Measurements from ENCODE around the gene SFTA2. TPM values are rescaled to one million over a fixed set of nuclear protein-coding genes. Genes with fewer than 3 reads are reported as not detected.

SFTA2 gene
- total RNA-seq, 4 donors from 2014 or later: 0.36 TPM; not detected in 3

DNA sequence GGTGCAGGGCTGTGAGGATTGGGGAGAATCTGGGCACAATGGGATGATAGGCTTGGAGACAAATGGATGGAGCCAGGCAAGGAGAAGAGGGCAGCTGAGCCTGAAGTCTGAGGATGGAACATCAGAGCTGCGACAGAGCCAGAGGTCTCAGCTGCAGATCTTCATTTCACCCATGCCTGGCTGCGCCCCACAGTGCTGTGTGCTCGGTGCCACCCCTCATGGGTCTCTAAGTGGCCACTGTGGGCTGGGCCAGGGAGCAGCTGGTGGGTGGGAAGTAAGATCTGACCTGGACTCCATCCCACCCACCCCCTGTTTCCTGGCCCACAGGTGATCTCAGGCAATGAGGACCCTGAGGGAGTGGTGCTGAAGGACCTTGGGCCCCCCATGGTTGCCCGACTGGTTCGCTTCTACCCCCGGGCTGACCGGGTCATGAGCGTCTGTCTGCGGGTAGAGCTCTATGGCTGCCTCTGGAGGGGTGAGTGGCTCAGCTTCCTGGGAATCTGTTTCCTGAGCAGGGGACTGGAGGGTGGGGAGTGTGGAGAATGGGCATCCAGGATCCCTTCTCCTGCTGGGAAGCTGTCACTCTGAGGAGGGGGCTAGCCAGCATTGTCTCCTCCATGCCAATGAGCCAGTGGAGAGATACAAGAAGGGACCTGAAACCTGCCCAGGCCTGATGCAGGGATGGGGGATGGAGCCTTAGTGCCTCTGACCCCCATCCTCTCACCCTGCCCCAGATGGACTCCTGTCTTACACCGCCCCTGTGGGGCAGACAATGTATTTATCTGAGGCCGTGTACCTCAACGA is 41.1 kb downstream of the SFTA2 start:
- 80 to 84% methylated on average over 6 to 12 of the region's 12 CpGs for WGBS, 2 donors
- intact Hi-C loops (cut with DNase I; ENCODE audit: low total_unique reads): no loop called here
- DNase-seq (ENCODE audit: low spot score in 2 of 2): peak in 1 of 2 donors; percentile 79
- H3K4me3 ChIP-seq (ENCODE audit: low read depth, poor library complexity, severe bottlenecking): no peak overlapping the region
- no peak for TF ChIP-seq POLR2A (IDR thresholded peaks at IDR 0.05)
- TF ChIP-seq, protein P1, sequence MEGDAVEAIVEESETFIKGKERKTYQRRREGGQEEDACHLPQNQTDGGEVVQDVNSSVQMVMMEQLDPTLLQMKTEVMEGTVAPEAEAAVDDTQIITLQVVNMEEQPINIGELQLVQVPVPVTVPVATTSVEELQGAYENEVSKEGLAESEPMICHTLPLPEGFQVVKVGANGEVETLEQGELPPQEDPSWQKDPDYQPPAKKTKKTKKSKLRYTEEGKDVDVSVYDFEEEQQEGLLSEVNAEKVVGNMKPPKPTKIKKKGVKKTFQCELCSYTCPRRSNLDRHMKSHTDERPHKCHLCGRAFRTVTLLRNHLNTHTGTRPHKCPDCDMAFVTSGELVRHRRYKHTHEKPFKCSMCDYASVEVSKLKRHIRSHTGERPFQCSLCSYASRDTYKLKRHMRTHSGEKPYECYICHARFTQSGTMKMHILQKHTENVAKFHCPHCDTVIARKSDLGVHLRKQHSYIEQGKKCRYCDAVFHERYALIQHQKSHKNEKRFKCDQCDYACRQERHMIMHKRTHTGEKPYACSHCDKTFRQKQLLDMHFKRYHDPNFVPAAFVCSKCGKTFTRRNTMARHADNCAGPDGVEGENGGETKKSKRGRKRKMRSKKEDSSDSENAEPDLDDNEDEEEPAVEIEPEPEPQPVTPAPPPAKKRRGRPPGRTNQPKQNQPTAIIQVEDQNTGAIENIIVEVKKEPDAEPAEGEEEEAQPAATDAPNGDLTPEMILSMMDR (IDR thresholded peaks at IDR 0.05): no peak

DNA sequence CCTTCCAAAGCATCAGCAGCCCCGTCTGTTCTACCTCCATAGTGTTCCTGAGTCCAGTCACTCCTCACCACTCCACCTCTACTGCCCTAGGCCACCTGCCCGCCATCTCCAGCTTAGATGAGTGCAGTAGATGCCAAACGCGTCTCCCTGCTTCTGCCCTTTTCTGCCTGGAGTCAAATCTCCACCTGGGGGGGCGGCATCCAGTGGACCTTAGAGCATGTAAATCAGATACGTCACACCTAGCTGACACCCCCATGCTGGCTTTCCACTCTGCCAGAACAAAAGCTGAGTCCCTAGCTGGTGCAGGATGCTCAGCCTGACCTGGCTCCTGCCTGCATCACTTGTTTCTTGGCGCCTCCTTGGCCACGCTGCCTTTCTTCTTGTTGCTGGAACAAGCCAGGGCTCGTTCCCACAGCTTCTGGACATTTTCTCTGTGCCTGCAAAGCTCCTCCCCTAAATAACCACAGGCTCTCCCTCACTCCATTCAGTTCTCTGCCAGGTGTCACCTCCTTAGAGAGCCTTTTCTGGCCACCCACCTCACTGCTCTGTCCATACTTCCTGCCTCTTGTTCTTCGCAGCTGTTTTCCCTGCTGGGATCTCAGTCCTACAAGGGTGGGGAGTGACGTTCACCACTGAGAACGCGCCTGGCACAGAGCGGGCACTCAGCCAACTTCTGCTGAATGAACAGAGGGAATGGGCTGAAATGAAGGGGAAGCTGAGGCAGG is 41.9 kb downstream of the SFTA2 start:
- WGBS, 2 donors: 48 to 71% methylated on average over 14 of the region's 14 CpGs
- no peak for TF ChIP-seq POLR2A (IDR thresholded peaks at IDR 0.05)
- TF ChIP-seq, protein P1 (IDR thresholded peaks at IDR 0.05): no peak
- peak in 1 of 2 donors; percentile 67 for DNase-seq (ENCODE audit: low spot score in 2 of 2)
- intact Hi-C loops (cut with DNase I; ENCODE audit: low total_unique reads): no loop called here
- no peak overlapping the region for H3K4me3 ChIP-seq (ENCODE audit: low read depth, poor library complexity, severe bottlenecking)

DNA sequence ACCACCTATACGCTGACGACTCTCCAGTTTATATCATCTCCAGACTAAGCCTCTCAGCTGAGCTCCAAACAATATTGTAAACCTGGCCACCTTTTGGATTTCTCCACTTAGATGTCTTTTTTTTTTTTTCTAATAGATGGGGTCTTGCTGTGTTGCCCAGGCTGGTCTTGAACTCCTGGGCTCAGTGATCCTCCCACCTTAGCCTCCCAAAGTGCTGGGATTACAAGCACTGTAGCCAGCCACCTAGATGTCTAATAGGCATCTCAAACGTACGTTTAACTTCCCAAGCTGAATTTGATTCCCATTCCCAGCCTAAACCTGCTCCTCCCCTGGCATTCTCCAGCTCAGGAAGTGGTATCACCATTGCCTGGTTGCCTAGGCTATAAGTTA is 42.5 kb downstream of the SFTA2 start:
- H3K4me3 ChIP-seq (ENCODE audit: low read depth, poor library complexity, severe bottlenecking): no peak overlapping the region
- TF ChIP-seq, protein P1 (IDR thresholded peaks at IDR 0.05): no peak
- TF ChIP-seq POLR2A (IDR thresholded peaks at IDR 0.05): no peak
- intact Hi-C loops (cut with DNase I; ENCODE audit: low total_unique reads): no loop called here
- 59 to 69% methylated on average over 4 of the region's 4 CpGs for WGBS, 2 donors
- peak in 1 of 2 donors; percentile 10 for DNase-seq (ENCODE audit: low spot score in 2 of 2)

DNA sequence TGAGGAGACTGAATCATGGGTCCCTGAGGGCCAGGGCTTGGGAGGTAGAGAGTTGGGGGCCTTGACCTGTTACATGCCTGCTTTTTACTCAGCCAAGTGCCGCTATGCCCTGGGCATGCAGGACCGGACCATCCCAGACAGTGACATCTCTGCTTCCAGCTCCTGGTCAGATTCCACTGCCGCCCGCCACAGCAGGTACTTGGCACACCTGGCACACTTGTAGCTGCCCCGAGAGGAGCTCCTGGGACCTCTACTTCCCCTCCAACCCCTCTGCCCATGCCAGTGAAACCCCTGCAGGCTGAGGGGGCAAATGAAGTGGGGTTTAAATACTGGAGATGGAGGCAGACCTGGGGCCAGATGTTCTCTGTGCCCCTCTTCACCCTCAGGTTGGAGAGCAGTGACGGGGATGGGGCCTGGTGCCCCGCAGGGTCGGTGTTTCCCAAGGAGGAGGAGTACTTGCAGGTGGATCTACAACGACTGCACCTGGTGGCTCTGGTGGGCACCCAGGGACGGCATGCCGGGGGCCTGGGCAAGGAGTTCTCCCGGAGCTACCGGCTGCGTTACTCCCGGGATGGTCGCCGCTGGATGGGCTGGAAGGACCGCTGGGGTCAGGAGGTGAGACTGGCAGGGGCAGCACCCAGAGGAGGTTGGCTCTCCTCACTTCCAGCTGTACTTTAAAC is 43.0 kb downstream of the SFTA2 start:
- intact Hi-C loops (cut with DNase I; ENCODE audit: low total_unique reads): no loop called here
- H3K4me3 ChIP-seq (ENCODE audit: low read depth, poor library complexity, severe bottlenecking): no peak overlapping the region
- TF ChIP-seq, protein P1 (IDR thresholded peaks at IDR 0.05): no peak
- no peak for TF ChIP-seq POLR2A (IDR thresholded peaks at IDR 0.05)
- peak in 1 of 2 donors; percentile 82 for DNase-seq (ENCODE audit: low spot score in 2 of 2)
- 81 to 82% methylated on average over 17 of the region's 18 CpGs for WGBS, 2 donors

DNA sequence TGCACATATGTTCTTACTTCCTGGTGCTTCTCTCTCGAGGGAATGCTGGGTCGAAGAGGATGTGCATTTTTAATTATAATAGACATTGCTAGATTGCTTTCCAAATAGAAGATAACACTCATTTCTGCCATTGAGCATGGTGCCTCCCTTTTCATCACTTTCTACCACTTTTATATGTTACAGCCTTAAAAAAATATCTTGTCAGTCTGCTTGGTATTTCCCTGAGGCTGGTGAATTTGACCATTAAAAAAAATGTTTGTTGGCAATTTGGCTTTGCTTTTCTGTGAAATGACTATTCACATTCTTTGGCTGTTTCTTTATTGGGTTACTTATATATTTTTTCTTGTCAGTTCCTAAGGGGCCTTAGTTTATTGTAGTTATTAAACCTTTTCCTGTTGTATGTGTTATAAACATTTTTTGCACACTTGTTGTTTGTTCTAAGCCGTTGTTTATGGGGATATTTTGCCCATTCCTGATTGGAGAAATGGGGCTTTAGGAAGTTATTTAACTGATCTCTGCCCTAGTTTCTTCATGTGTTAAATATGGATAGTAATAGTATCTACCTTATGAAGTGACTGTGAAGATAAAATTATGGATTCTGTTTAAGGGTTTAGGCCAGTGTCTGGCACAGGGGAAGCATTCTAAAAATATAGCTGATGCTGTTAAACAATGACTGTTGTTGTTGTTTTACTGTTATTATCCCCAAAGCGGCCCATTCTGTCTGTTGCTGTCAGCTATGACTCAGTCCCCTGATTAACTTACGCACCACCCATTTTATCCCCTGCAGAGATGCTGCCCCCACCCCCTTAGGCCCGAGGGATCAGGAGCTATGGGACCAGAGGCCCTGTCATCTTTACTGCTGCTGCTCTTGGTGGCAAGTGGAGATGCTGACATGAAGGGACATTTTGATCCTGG is 43.8 kb downstream of the SFTA2 start:
- intact Hi-C loops (cut with DNase I; ENCODE audit: low total_unique reads): no loop called here

More for the DNA sequence above, 43.8 kb downstream of the SFTA2 start:
- no peak overlapping the region for H3K4me3 ChIP-seq (ENCODE audit: low read depth, poor library complexity, severe bottlenecking)
- no peak for DNase-seq (ENCODE audit: low spot score in 2 of 2)
- 25 to 44% methylated on average over 6 of the region's 6 CpGs for WGBS, 2 donors
- TF ChIP-seq, protein P1 (IDR thresholded peaks at IDR 0.05): no peak
- TF ChIP-seq POLR2A (IDR thresholded peaks at IDR 0.05): no peak
